Lower lobe of right lung (tissue), 2 donors: ENCODE data around the gene SNX24. TPM values are rescaled to one million over a fixed set of nuclear protein-coding genes. Genes with fewer than 3 reads are reported as not detected.
"Not testable (repeated sequence)": the region's sequence is repeated elsewhere in the genome, so short reads cannot be mapped to it uniquely, and the experiment has no call there.

ENCODE experiments used
- ATAC-seq, 2 donors: fragments of 200-7000 bp; cut with Tn5 transposase; one replicate each; pipeline ENCODE4 v1.9.1; 2020 to 2022; ENCODE audit warnings: mild to moderate bottlenecking in 2 of 2, moderate library complexity in 2 of 2
- DNase-seq: peaks from one replicate; pipeline ENCODE4 v3.0.0-alpha.2; 2020
- H3K27ac ChIP-seq: fragments of 200-600 bp; one replicate; pipeline ENCODE4 v1.8.0; 2022
- H3K27me3 ChIP-seq: fragments of 200-600 bp; one replicate; pipeline ENCODE4 v1.8.0; 2022; ENCODE audit warnings: low read depth
- H3K36me3 ChIP-seq: fragments of 200-600 bp; one replicate; pipeline ENCODE4 v1.8.0; 2022; ENCODE audit warnings: mild to moderate bottlenecking
- H3K4me1 ChIP-seq: fragments of 200-600 bp; one replicate; pipeline ENCODE4 v1.8.0; 2022
- H3K4me3 ChIP-seq: fragments of 200-600 bp; one replicate; pipeline ENCODE4 v1.8.0; 2022; ENCODE audit warnings: mild to moderate bottlenecking
- H3K9me3 ChIP-seq: fragments of 200-600 bp; one replicate; pipeline ENCODE4 v1.8.0; 2022
- intact Hi-C: fragments of 100-400 bp; cut with DNase I; formaldehyde crosslinking; loops from one replicate; pipeline ENCODE4 v1.11.0; 2022
- total RNA-seq: library from RNA; stranded (reverse); fragmentation: NEBNext Ultra II Directional; extraction: Animal tissue kit (Norgen Biotek cat#: 25700); gene quantifications from one replicate; pipeline ENCODE4 v1.2.1, GENCODE V29; 2021
- TF ChIP-seq, protein P1 (sequence below): fragments of 200-600 bp; IDR thresholded peaks from one replicate; pipeline ENCODE4 v1.8.0; 2022; ENCODE audit warnings: antibody characterized with exemption, mild to moderate bottlenecking
- donor health status: DM: no; HTN: yes; CAD: no; lungs with severe emphysema.

Gene SNX24
- total RNA-seq, 1 donor from 2014 or later, result 26.7 TPM

DNA sequence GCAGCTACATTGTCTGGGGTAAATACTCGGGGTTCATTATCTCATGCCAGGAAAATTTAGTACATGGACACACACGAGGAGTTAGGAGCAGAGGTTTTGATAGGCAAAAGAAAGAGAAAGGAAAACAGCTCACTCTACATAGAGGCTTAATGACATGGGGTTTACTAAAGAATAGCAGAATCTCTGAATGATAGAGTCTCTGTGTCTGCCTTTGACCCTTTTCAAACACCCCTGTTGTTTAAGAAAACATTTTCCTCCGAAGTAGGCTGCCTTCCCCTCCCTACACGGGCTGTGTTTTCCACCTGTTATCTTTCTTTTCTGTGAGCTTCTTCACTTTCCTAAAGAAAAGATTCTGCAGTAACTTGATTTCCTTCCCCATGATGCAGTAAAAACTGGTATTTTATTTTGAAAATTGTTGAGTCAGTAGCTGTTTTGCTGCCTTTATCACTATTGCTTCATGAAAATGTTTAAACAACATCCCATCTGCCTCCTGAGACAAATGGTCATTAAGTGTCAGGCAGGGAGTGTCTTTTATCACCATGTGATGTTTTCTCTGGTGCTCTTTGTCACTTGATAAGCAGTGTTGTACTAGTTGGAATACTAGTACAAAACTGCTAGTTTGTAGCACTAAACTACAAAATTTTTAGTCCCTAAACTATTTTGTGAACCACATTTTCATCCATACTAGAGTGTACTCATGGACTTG lies 114.5 kb downstream of the SNX24 start:
- Histone ChIP-seq H3K36me3 (no peaks in the 10 kb centered on the region), H3K27me3 (no peaks in the 10 kb centered on the region), H3K27ac (no peak overlapping the region), H3K4me1 (no peaks in the 10 kb centered on the region), H3K9me3 (peaks cover 10% of the 10 kb centered on the region), H3K4me3 (no peak overlapping the region)
- intact Hi-C loops, result no loop called here
- TF ChIP-seq, protein P1, sequence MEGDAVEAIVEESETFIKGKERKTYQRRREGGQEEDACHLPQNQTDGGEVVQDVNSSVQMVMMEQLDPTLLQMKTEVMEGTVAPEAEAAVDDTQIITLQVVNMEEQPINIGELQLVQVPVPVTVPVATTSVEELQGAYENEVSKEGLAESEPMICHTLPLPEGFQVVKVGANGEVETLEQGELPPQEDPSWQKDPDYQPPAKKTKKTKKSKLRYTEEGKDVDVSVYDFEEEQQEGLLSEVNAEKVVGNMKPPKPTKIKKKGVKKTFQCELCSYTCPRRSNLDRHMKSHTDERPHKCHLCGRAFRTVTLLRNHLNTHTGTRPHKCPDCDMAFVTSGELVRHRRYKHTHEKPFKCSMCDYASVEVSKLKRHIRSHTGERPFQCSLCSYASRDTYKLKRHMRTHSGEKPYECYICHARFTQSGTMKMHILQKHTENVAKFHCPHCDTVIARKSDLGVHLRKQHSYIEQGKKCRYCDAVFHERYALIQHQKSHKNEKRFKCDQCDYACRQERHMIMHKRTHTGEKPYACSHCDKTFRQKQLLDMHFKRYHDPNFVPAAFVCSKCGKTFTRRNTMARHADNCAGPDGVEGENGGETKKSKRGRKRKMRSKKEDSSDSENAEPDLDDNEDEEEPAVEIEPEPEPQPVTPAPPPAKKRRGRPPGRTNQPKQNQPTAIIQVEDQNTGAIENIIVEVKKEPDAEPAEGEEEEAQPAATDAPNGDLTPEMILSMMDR, result no peak
- ATAC-seq (no peak), DNase-seq (no peak)

DNA sequence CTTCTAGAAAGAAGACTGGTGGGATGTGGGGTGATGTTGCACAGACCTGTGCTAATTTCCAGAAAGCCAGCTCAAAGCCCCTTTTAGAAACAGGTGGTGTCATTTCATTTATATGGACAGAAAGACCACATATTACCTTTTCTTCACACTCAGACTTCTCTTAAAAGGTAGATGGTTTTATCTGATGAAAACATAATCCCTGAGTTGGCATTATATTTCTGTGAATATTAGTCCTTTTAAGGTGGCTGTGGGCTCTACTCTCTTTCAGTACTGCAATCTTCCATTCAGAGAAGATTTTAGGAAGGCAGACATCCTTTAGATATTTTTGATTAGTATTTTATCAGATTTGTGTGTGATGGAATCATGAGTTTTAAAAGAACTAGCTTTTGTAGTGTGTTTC lies 117.9 kb downstream of the SNX24 start:
- DNase-seq, result no peak
- no peaks in the 10 kb centered on the region for H3K36me3 ChIP-seq
- intact Hi-C loops, result no loop called here
- H3K27ac ChIP-seq, result no peak overlapping the region
- H3K4me3 ChIP-seq, result no peak overlapping the region
- H3K9me3 ChIP-seq, result no peaks in the 10 kb centered on the region
- no peaks in the 10 kb centered on the region for H3K4me1 ChIP-seq
- no peaks in the 10 kb centered on the region for H3K27me3 ChIP-seq
- ATAC-seq, result no peak
- TF ChIP-seq, protein P1, result no peak

DNA sequence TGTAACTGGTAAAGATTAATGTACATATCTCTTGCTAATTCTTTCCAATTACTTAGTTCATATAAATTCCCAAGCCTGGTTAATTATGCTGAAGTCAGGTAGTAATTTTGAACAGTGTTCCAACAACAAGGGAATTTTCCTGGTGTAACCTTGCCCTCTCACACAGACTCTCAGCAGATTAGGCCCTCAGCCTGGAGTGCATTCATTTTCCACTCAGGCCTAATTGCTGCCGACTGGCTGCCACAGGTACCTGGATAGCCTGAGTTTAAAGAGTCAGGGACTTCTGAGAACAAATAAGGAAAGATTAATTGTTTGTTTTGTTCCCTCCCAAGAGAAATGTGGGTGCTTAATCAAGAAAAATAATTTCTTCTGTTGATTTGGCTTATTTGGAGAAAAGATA lies 119.7 kb downstream of the SNX24 start:
- intact Hi-C loops, result no loop called here
- TF ChIP-seq, protein P1, result no peak
- Histone ChIP-seq H3K4me3 (no peak overlapping the region), H3K4me1 (no peaks in the 10 kb centered on the region), H3K9me3 (no peaks in the 10 kb centered on the region), H3K27me3 (no peaks in the 10 kb centered on the region), H3K36me3 (no peaks in the 10 kb centered on the region), H3K27ac (no peak overlapping the region)
- ATAC-seq (peak; percentile 62 to 87), DNase-seq (no peak)

DNA sequence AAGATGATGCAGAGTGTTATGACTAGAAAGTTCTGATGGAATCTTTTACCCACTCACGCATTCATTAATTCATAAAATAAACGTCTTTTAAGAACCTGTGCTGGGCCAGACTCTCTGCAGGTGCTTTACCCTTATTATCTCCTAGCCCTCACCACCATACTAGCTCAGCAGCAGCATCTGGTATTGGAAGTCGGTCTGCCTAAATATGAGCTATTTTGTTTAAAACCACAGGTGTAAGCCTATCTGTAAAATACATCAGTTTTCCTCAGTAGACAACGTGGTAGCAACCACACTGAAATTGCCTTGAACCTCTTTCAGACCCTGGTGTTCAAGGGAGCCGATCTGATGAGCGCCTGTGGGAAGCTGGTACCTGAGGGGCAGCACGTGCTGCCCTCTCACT lies 121.7 kb downstream of the SNX24 start:
- H3K27ac ChIP-seq, result no peak overlapping the region
- TF ChIP-seq, protein P1, result no peak
- ATAC-seq, result no peak
- H3K27me3 ChIP-seq, result no peaks in the 10 kb centered on the region
- intact Hi-C loops, result no loop called here
- no peak for DNase-seq
- H3K36me3 ChIP-seq, result no peaks in the 10 kb centered on the region
- H3K4me3 ChIP-seq, result no peak overlapping the region
- H3K9me3 ChIP-seq, result no peaks in the 10 kb centered on the region
- no peaks in the 10 kb centered on the region for H3K4me1 ChIP-seq

DNA sequence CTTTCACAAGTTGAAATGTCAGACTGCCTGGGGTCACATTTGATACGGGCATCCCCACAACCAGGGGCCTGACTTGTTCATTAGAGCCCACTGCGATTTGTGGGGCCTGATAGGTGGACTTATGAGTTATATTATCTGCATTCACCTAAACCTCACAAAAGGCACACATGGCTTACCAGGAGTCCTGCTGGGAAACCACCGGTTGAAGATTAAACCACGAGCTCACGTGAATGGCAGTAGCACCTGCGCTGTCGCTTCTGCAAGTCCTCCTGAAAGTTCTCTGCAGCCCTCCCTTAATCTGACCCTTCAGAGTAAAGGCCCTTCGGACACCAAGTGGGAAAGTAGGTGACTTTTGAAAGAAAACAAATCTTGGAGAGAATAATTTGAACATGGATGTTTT lies 122.2 kb downstream of the SNX24 start:
- intact Hi-C loops, result no loop called here
- ATAC-seq, result no peak
- TF ChIP-seq, protein P1, result no peak
- no peaks in the 10 kb centered on the region for H3K9me3 ChIP-seq
- no peak for DNase-seq
- no peaks in the 10 kb centered on the region for H3K4me1 ChIP-seq
- no peaks in the 10 kb centered on the region for H3K36me3 ChIP-seq
- H3K27ac ChIP-seq, result no peak overlapping the region
- no peak overlapping the region for H3K4me3 ChIP-seq
- H3K27me3 ChIP-seq, result no peaks in the 10 kb centered on the region

DNA sequence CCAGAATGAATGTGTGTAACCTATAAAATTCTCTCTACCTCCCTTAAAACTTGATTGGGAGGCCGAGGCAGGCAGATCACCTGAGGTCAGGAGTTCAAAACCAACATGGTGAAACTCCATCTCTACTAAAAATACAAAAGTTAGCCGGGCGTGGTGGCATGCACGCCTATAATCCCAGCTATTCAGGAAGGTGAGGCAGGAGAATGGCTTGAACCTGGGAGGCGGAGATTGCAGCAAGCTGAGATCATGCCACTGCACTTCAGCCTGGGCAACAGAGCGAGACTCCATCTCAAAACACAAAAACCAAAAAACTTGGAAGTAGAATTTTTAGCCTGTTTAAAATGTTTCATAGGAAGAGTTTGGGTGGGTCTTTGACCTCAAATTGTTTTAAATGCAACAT lies 122.6 kb downstream of the SNX24 start:
- ATAC-seq, intact Hi-C loops, H3K36me3 ChIP-seq, H3K4me1 ChIP-seq, H3K9me3 ChIP-seq, H3K27ac ChIP-seq, H3K4me3 ChIP-seq, DNase-seq, H3K27me3 ChIP-seq: not testable (repeated sequence)
